CD4-positive, CD25-positive, alpha-beta regulatory T cell (primary cell): Measurements from ENCODE around the gene ENO1. TPM values are rescaled to one million over a fixed set of nuclear protein-coding genes. Genes with fewer than 3 reads are reported as not detected.

Source experiments
- ATAC-seq, 2 donors: fragments of 150-1000 bp; cut with Tn5 transposase; one replicate each; pipeline ENCODE4 v1.10.0; 2021; ENCODE audit warnings: low read depth in 2 of 2, moderate number of reproducible peaks in 2 of 2, moderate library complexity in 1 of 2
- DNase-seq, 3 donors: peaks; one replicate each; pipeline versions ENCODE4 v3.0.0 to v3.0.0-alpha.2; 2012 to 2022; ENCODE audit warnings: mixed read lengths in 1 of 3
- H3K27ac ChIP-seq: one replicate; pipeline ENCODE4 v1.7.0; 2013; ENCODE audit warnings: mild to moderate bottlenecking, low read length; ENCODE audit not compliant: insufficient read depth, poor library complexity, severe bottlenecking
- H3K27me3 ChIP-seq: one replicate; pipeline ENCODE4 v1.7.0; 2013; ENCODE audit warnings: low read length; ENCODE audit not compliant: control insufficient read depth, insufficient read depth
- H3K36me3 ChIP-seq: one replicate; pipeline ENCODE4 v1.7.0; 2013; ENCODE audit warnings: mild to moderate bottlenecking, low read length, moderate library complexity; ENCODE audit not compliant: control insufficient read depth, insufficient read depth
- H3K4me1 ChIP-seq: 2 replicates; pipeline ENCODE4 v1.7.0; 2013; ENCODE audit warnings: mild to moderate bottlenecking, low read length; ENCODE audit not compliant: insufficient read depth, control insufficient read depth, poor library complexity, severe bottlenecking
- H3K4me3 ChIP-seq: one replicate; pipeline ENCODE4 v1.7.0; 2013; ENCODE audit warnings: low read depth, mild to moderate bottlenecking, low read length, moderate library complexity
- H3K9me3 ChIP-seq, 2 experiments: 1 replicate in 1 of 2; 2 replicates in 1 of 2; pipeline ENCODE4 v1.7.0; 2013; ENCODE audit warnings: low read length in 2 of 2, mild to moderate bottlenecking in 1 of 2, moderate library complexity in 1 of 2; ENCODE audit not compliant: control insufficient read depth in 2 of 2
- H3K27ac Mint-ChIP-seq, 3 donors: one replicate each; pipeline ENCODE4 v1.8.0; 2020 to 2022; ENCODE audit warnings: mild to moderate bottlenecking in 3 of 3, mixed read lengths in 3 of 3, moderate library complexity in 2 of 3
- H3K27me3 Mint-ChIP-seq: one replicate; pipeline ENCODE4 v1.8.0; 2022; ENCODE audit warnings: mild to moderate bottlenecking, mixed read lengths
- H3K36me3 Mint-ChIP-seq: one replicate; pipeline ENCODE4 v1.8.0; 2020; ENCODE audit warnings: mixed read lengths
- H3K4me1 Mint-ChIP-seq, 4 donors: one replicate each; pipeline ENCODE4 v1.8.0; 2020 to 2022; ENCODE audit warnings: mixed read lengths in 4 of 4, mild to moderate bottlenecking in 1 of 4
- H3K4me3 Mint-ChIP-seq, 4 donors: one replicate each; pipeline ENCODE4 v1.8.0; 2020 to 2022; ENCODE audit warnings: mild to moderate bottlenecking in 4 of 4, mixed read lengths in 4 of 4, moderate library complexity in 3 of 4
- H3K9me3 Mint-ChIP-seq, 7 donors: one replicate each; pipeline ENCODE4 v1.8.0; 2020 to 2022; ENCODE audit warnings: mixed read lengths in 7 of 7, mild to moderate bottlenecking in 3 of 7, moderate library complexity in 2 of 7
- polyA plus RNA-seq, 4 donors: library from polyadenylated mRNA; unstranded; fragments of 300-500 nt; fragmentation: Illumina TruSeq; gene quantifications; one replicate each; pipeline ENCODE4 v1.2.3, GENCODE V29; 2021
- total RNA-seq: library from RNA; stranded (reverse); gene quantifications from one replicate; pipeline ENCODE4 v1.2.3, GENCODE V29; 2022

Gene ENO1
- total and polyA plus RNA-seq, 5 donors from 2014 or later = 353 to 1,094 (median 1,046) TPM

- ATAC-seq (no peak), DNase-seq (no peak)
- H3K9me3 Mint-ChIP-seq = no peaks in the 10 kb centered on the region
- no peak overlapping the region for H3K4me3 Mint-ChIP-seq
- no peak overlapping the region for H3K27ac ChIP-seq
- no peaks in the 10 kb centered on the region for H3K36me3 ChIP-seq
- peaks cover 0 to 11% (median 4%) of the 10 kb centered on the region in 4 donors for H3K4me1 Mint-ChIP-seq
- no peaks in the 10 kb centered on the region for H3K4me1 ChIP-seq
- H3K27me3 ChIP-seq = peaks cover 5% of the 10 kb centered on the region
- no peaks in the 10 kb centered on the region for H3K36me3 Mint-ChIP-seq
- no peaks in the 10 kb centered on the region for H3K9me3 ChIP-seq
- no peak overlapping the region for H3K4me3 ChIP-seq
- peaks cover 11% of the 10 kb centered on the region for H3K27me3 Mint-ChIP-seq
- no peak overlapping the region for H3K27ac Mint-ChIP-seq
These were observed 36.0 kb upstream of the ENO1 start for GRCh38 chr1:8914466-8914865.

- Mint-ChIP-seq H3K36me3 (no peaks in the 10 kb centered on the region), H3K9me3 (no peaks in the 10 kb centered on the region), H3K27ac (no peak overlapping the region), H3K27me3 (peaks cover 11% of the 10 kb centered on the region), H3K4me1 (peaks cover 0 to 11% (median 4%) of the 10 kb centered on the region in 4 donors), H3K4me3 (no peak overlapping the region)
- Histone ChIP-seq H3K27me3 (peaks cover 5% of the 10 kb centered on the region), H3K9me3 (no peaks in the 10 kb centered on the region), H3K36me3 (no peaks in the 10 kb centered on the region), H3K4me1 (no peaks in the 10 kb centered on the region), H3K4me3 (no peak overlapping the region), H3K27ac (no peak overlapping the region)
- no peak for ATAC-seq
- DNase-seq = no peak
These were observed 35.0 kb upstream of the ENO1 start for GRCh38 chr1:8913457-8913856.

- Mint-ChIP-seq H3K4me3 (no peak overlapping the region), H3K4me1 (peaks cover 0 to 4% (median 2%) of the 10 kb centered on the region in 4 donors), H3K27me3 (peaks cover 15% of the 10 kb centered on the region), H3K9me3 (no peaks in the 10 kb centered on the region), H3K36me3 (no peaks in the 10 kb centered on the region), H3K27ac (no peak overlapping the region)
- H3K36me3 ChIP-seq = no peaks in the 10 kb centered on the region
- H3K4me1 ChIP-seq = no peaks in the 10 kb centered on the region
- ATAC-seq (no peak), DNase-seq (no peak)
- no peaks in the 10 kb centered on the region for H3K9me3 ChIP-seq
- H3K4me3 ChIP-seq = no peak overlapping the region
- H3K27ac ChIP-seq = no peak overlapping the region
- H3K27me3 ChIP-seq = peaks cover 5% of the 10 kb centered on the region
These were observed 33.2 kb upstream of the ENO1 start for GRCh38 chr1:8911416-8912309.

GRCh38 chr1:8910914-8911313 lies 32.4 kb upstream of the ENO1 start:
- no peaks in the 10 kb centered on the region for H3K9me3 ChIP-seq
- peaks cover 0 to 4% (median 2%) of the 10 kb centered on the region in 4 donors for H3K4me1 Mint-ChIP-seq
- H3K36me3 Mint-ChIP-seq = no peaks in the 10 kb centered on the region
- H3K27ac Mint-ChIP-seq = no peak overlapping the region
- no peak for DNase-seq
- H3K4me3 Mint-ChIP-seq = no peak overlapping the region
- H3K4me1 ChIP-seq = no peaks in the 10 kb centered on the region
- H3K27me3 ChIP-seq = peaks cover 5% of the 10 kb centered on the region
- no peaks in the 10 kb centered on the region for H3K36me3 ChIP-seq
- no peak overlapping the region for H3K4me3 ChIP-seq
- H3K27ac ChIP-seq = no peak overlapping the region
- no peak for ATAC-seq
- H3K27me3 Mint-ChIP-seq = peaks cover 17% of the 10 kb centered on the region
- no peaks in the 10 kb centered on the region for H3K9me3 Mint-ChIP-seq

- no peaks in the 10 kb centered on the region for H3K4me1 ChIP-seq
- ATAC-seq = no peak
- Mint-ChIP-seq H3K27ac (peak overlapping the region in 1 of 3 donors; percentile 1), H3K4me1 (peaks cover 0 to 9% (median 6%) of the 10 kb centered on the region in 4 donors), H3K27me3 (peaks cover 21% of the 10 kb centered on the region), H3K9me3 (no peaks in the 10 kb centered on the region), H3K4me3 (no peak overlapping the region), H3K36me3 (no peaks in the 10 kb centered on the region)
- DNase-seq = no peak
- no peak overlapping the region for H3K27ac ChIP-seq
- H3K9me3 ChIP-seq = no peaks in the 10 kb centered on the region
- H3K27me3 ChIP-seq = peaks cover 5% of the 10 kb centered on the region
- no peak overlapping the region for H3K4me3 ChIP-seq
- H3K36me3 ChIP-seq = no peaks in the 10 kb centered on the region
These were observed 31.8 kb upstream of the ENO1 start for GRCh38 chr1:8910331-8910730.

- Histone ChIP-seq H3K4me1 (no peaks in the 10 kb centered on the region), H3K27ac (no peak overlapping the region), H3K27me3 (peaks cover 5% of the 10 kb centered on the region), H3K9me3 (no peaks in the 10 kb centered on the region), H3K4me3 (no peak overlapping the region), H3K36me3 (no peaks in the 10 kb centered on the region)
- Mint-ChIP-seq H3K4me3 (no peak overlapping the region), H3K4me1 (peaks cover 0 to 9% (median 6%) of the 10 kb centered on the region in 4 donors), H3K27ac (peak overlapping the region in 1 of 3 donors; percentile 42), H3K36me3 (no peaks in the 10 kb centered on the region), H3K9me3 (no peaks in the 10 kb centered on the region), H3K27me3 (peaks cover 21% of the 10 kb centered on the region)
- ATAC-seq (no peak), DNase-seq (no peak)
These were observed 30.1 kb upstream of the ENO1 start for GRCh38 chr1:8908388-8909151.

- H3K4me1 ChIP-seq = no peaks in the 10 kb centered on the region
- H3K36me3 ChIP-seq = no peaks in the 10 kb centered on the region
- Mint-ChIP-seq H3K9me3 (peaks cover 0 to 2% (median 0%) of the 10 kb centered on the region in 7 donors), H3K36me3 (no peaks in the 10 kb centered on the region), H3K27me3 (peaks cover 14% of the 10 kb centered on the region), H3K27ac (peak overlapping the region; percentile 2 to 53 (median 47)), H3K4me3 (peak overlapping the region in 1 of 4 donors; percentile 13), H3K4me1 (peaks cover under 1 to 16% (median 8%) of the 10 kb centered on the region in 4 donors)
- H3K27me3 ChIP-seq = peaks cover 2% of the 10 kb centered on the region
- no peak overlapping the region for H3K27ac ChIP-seq
- no peak overlapping the region for H3K4me3 ChIP-seq
- DNase-seq (no peak), ATAC-seq (no peak)
- no peaks in the 10 kb centered on the region for H3K9me3 ChIP-seq
These were observed 27.2 kb upstream of the ENO1 start for GRCh38 chr1:8905582-8906191.
